ENCODE data around the gene RDH16.

The RDH16 gene

DNA sequence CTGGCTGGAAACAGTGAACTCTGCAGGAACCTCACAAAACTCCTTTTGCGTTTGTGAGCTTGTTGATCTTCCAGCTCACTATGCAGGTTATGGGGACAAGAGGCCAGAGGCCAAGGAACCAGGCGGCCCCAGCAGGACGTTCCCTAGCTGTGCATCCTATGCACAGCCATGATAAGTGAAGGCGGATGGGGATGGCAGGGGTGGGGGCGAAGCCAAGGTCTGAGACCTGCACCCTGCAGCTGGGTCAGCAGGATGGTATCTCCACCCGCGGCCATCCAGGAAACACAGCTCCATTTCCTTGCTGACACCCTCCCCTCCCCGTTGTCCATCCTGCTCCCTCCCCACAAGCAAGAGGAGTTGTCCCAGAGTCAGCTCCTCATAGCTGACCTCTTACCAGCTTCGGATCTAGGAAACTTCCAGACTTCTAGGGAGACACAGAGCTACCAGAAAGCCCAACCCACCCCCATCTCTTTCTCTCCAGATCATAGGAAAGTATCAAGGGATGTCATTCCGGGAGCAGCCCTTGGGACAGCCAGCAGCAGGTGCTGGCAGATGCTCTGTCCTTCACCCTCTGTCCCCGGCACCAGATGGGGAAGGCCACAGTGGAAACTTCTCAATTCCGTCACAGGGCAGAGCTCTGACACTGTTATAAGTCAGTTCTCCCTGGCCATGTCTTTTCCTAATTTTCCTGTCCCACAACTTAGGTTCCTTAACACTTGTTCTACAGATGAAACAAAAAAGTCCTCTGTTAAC lies 39.6 kb upstream of the RDH16 start:
- FAIRE-seq = no peak
- TF ChIP-seq POLR2A (IDR thresholded peaks at IDR 0.05; ENCODE audit: low read depth, low read length) = no peak

DNA sequence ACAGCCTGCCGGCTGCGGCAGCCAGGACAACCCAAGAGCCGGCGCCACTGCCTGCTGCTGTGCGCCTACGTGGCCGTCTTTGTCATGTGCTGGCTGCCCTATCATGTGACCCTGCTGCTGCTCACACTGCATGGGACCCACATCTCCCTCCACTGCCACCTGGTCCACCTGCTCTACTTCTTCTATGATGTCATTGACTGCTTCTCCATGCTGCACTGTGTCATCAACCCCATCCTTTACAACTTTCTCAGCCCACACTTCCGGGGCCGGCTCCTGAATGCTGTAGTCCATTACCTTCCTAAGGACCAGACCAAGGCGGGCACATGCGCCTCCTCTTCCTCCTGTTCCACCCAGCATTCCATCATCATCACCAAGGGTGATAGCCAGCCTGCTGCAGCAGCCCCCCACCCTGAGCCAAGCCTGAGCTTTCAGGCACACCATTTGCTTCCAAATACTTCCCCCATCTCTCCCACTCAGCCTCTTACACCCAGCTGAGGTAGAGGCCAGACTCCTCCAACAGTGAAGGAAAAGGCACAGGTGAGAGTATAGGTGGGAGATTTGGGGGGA lies 38.6 kb upstream of the RDH16 start:
- no peak for DNase-seq (ENCODE audit: insufficient read length)
- TF ChIP-seq POLR2AphosphoS5 (IDR thresholded peaks at IDR 0.05; ENCODE audit: low read depth, low read length) (no peak), POLR2A (IDR thresholded peaks at IDR 0.05; ENCODE audit: low read depth, low read length) (no peak), TAF1 (IDR thresholded peaks at IDR 0.05; ENCODE audit: borderline replicate concordance, low read depth, low read length) (no peak)
- FAIRE-seq = no peak

More for the DNA sequence above, 39.6 kb upstream of the RDH16 start:
- no peak for DNase-seq (ENCODE audit: insufficient read length)

DNA sequence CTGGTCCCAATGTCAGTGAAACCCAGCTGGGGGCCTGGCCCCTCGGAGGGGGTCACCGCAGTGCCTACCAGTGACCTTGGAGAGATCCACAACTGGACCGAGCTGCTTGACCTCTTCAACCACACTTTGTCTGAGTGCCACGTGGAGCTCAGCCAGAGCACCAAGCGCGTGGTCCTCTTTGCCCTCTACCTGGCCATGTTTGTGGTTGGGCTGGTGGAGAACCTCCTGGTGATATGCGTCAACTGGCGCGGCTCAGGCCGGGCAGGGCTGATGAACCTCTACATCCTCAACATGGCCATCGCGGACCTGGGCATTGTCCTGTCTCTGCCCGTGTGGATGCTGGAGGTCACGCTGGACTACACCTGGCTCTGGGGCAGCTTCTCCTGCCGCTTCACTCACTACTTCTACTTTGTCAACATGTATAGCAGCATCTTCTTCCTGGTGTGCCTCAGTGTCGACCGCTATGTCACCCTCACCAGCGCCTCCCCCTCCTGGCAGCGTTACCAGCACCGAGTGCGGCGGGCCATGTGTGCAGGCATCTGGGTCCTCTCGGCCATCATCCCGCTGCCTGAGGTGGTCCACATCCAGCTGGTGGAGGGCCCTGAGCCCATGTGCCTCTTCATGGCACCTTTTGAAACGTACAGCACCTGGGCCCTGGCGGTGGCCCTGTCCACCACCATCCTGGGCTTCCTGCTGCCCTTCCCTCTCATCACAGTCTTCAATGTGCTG lies 38.0 kb upstream of the RDH16 start:
- no peak for DNase-seq (ENCODE audit: insufficient read length)
- no peak for FAIRE-seq
- TF ChIP-seq TAF1 (IDR thresholded peaks at IDR 0.05; ENCODE audit: borderline replicate concordance, low read depth, low read length) = no peak
- TF ChIP-seq POLR2A (IDR thresholded peaks at IDR 0.05; ENCODE audit: low read depth, low read length) = no peak
- no peak for TF ChIP-seq POLR2AphosphoS5 (IDR thresholded peaks at IDR 0.05; ENCODE audit: low read depth, low read length)

DNA sequence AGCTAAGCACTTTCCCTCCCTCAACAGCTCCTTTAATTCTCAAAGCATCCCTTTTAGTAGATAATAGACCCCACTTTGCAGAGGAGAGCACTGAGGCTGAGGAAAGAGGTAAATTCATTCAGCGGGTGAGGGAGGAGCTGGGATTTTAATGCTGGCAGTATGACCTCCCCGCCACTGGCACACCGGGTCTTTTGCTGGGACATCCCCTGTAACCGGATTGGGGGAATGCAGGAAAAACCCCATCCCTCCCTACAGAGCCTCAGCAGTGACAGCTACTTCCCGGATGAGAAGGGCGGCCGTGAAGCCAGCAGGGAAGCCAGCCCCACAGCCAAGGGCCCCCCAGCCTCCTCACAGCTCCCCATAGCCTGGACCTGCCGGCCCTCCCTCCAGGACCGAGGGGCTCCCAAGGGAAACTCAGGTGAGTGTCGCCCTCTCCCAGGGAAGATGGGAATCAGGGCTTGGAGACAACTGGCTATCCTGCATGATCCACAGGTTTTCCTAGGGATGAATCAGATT lies 36.9 kb upstream of the RDH16 start:
- no peak for TF ChIP-seq POLR2AphosphoS5 (IDR thresholded peaks at IDR 0.05; ENCODE audit: low read depth, low read length)
- TF ChIP-seq TAF1 (IDR thresholded peaks at IDR 0.05; ENCODE audit: borderline replicate concordance, low read depth, low read length) = no peak
- TF ChIP-seq POLR2A (IDR thresholded peaks at IDR 0.05; ENCODE audit: low read depth, low read length) = no peak
- no peak for DNase-seq (ENCODE audit: insufficient read length)
- FAIRE-seq = no peak

DNA sequence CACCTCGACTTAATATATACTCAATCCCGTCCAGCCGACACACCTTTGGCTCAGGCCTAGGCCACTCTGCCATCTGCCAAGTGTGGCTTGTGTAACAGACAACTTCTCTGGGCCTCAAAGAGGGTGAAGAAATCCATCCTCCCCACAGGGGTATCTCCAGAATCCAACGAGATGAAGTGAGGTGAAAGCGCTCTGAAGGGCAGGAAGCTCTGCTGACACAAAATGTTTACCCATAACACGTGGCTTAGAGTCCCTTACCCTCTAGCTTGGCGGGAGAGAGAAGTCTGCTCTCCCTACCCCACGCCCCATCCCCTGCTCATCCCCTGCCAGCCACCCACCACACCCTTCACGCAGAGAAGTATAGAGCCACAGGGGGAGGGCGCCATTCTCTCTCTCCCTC lies 35.9 kb upstream of the RDH16 start:
- TF ChIP-seq POLR2AphosphoS5 (IDR thresholded peaks at IDR 0.05; ENCODE audit: low read depth, low read length) = no peak
- no peak for TF ChIP-seq TAF1 (IDR thresholded peaks at IDR 0.05; ENCODE audit: borderline replicate concordance, low read depth, low read length)
- TF ChIP-seq POLR2A (IDR thresholded peaks at IDR 0.05; ENCODE audit: low read depth, low read length) = no peak
- FAIRE-seq = no peak

DNA sequence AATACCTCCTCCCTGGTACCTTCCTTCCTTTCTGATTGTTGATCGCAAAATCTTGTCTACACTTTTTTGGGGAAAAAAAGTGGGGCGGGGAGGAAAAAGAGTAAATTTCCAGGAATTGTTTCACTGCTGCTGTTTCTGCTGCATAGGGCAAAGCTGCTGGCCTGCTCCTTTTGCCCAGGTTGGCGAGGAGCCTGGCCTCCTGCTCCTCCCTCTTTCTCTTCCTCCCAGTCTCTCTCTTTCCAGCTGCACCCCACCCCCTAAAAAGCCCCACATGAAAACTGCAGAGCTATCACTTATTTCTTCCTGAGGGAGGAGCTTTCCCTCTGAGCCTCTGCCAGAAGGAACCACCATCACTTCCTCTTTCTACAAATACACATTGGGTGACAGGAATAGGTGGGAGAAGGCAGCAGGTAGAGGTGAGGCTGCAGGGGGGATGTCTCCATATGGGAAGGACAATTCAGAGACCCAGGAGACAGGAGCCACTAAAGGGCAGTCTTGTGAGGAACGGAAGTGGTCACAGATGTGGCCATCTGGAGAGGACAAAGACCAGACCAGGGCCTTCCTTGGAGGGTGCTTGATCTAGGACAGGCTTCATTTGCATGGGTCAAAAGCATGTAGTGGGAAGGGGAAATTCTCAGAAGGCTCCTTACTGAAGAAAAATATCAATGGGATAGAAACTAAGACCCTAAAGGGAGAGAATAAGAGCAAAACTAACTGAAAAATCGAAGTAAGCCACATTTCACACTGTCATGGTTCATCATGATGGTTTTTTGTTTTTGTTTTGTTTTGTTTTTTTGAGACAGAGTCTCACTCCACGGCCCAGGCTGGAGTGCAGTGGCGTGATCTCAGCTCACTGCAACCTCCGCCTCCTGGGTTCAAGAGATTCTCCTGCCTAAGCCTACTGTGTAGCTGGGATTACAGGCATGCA lies 34.2 kb upstream of the RDH16 start:
- FAIRE-seq = no peak
- DNase-seq (ENCODE audit: insufficient read length) = no peak
- no peak for TF ChIP-seq POLR2A (IDR thresholded peaks at IDR 0.05; ENCODE audit: low read depth, low read length)
- no peak for TF ChIP-seq TAF1 (IDR thresholded peaks at IDR 0.05; ENCODE audit: borderline replicate concordance, low read depth, low read length)
- TF ChIP-seq POLR2AphosphoS5 (IDR thresholded peaks at IDR 0.05; ENCODE audit: low read depth, low read length) = no peak

More for the DNA sequence above, 35.9 kb upstream of the RDH16 start:
- DNase-seq (ENCODE audit: insufficient read length) = no peak

DNA sequence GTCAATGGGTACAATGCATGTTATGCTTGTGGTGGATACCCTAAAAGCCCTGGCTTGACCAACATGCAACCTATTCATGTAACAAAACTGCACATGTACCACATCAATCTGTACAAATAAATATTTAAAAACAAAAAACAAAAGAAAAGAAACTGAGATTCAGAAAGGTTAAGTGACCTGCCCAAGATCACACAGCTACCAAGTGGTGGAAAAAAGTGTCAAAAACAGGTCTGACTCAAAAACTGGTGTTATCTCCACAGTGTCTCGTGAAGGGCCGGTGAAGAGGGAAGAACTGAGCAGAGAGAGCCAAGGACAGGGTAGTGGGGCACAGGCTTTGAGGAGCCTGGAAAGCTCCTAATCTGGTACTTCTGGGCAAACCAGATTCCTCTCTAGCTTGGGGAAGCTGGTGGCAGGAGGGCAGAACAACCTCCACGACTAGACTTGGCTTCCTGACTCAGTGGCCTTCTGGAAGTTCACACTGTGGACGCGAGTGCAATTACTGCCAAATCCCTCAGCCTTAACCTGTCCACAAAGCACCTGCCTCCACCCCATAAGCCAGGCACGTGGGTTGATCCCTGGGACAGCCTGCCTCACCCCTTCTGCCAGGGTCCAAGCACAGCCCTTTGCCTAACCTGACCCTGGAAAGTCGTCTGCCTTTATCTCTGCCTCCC lies 33.4 kb upstream of the RDH16 start:
- FAIRE-seq (no peak), DNase-seq (ENCODE audit: insufficient read length) (no peak)
- TF ChIP-seq POLR2A (IDR thresholded peaks at IDR 0.05; ENCODE audit: low read depth, low read length) = no peak
- no peak for TF ChIP-seq TAF1 (IDR thresholded peaks at IDR 0.05; ENCODE audit: borderline replicate concordance, low read depth, low read length)
- TF ChIP-seq POLR2AphosphoS5 (IDR thresholded peaks at IDR 0.05; ENCODE audit: low read depth, low read length) = no peak

DNA sequence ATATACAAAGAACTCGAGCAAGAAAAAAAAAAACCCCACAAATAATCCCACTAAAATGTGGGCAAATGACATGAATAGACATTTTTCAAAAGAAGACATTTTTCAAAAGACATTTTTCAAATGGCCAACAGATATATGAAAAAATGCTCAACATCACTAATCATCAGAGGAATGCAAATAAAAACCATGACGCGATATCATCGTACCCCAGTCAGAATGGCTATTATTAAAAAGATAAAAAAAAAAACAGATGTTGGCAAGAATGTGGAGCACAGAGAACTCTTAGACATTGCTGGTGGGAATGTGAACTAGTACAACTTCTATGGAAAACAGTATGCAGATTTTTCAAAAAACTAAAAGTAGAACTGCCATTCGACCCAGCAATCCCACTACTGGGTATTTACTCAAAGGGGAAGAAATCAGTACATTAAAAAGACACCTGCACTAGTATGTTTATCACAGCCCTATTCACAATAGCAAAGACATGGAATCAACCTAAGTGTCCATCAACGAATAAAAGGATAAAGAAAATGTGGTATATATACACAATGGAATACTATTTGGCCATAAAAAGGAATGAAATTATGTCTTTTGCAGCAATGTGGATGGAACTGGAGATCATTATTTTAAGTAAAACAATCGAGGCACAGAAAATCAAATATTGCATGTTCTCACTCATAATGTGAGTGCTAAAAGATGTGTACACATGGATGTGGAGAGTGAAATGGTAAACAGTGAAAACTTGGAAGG lies 32.6 kb upstream of the RDH16 start:
- FAIRE-seq (no peak), DNase-seq (ENCODE audit: insufficient read length) (no peak)
- TF ChIP-seq POLR2A (IDR thresholded peaks at IDR 0.05; ENCODE audit: low read depth, low read length) (no peak), POLR2AphosphoS5 (IDR thresholded peaks at IDR 0.05; ENCODE audit: low read depth, low read length) (no peak), TAF1 (IDR thresholded peaks at IDR 0.05; ENCODE audit: borderline replicate concordance, low read depth, low read length) (no peak)

DNA sequence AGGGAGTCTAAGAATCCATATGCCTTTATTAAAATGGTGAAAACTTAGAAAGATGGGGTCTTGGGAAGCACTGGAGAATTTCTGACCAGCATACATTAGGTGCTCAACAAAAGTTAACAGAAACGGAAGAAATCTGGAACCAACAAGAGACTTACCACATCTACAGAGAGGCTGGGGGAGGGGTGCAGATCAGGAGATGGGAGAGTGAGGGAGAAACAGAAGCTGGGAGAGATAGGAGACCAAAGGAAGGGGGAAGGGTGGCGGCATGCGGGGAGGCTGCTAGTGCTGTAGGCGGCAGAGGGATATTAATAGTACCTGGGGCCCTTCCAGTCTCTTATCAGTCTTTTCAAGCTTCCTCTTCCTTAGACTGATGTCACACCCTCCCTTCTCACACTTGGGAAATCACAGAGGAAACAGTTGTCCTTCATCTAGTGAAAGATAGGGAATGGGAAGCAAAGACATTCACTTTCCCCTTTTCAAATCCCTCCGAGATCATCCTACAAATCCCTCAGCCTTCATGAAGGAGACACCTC lies 30.9 kb upstream of the RDH16 start:
- FAIRE-seq (no peak), DNase-seq (ENCODE audit: insufficient read length) (no peak)
- no peak for TF ChIP-seq POLR2A (IDR thresholded peaks at IDR 0.05; ENCODE audit: low read depth, low read length)
- no peak for TF ChIP-seq TAF1 (IDR thresholded peaks at IDR 0.05; ENCODE audit: borderline replicate concordance, low read depth, low read length)
- no peak for TF ChIP-seq POLR2AphosphoS5 (IDR thresholded peaks at IDR 0.05; ENCODE audit: low read depth, low read length)
